GM21381 (cell line): ENCODE data around the gene SOX1.

Source experiments
- ATAC-seq: cut with Tn5 transposase; IDR thresholded peaks from one replicate; pipeline ENCODE4 v1.9.1; 2021; ENCODE audit warnings: mild to moderate bottlenecking, moderate library complexity; ENCODE audit not compliant: unreplicated experiment

Gene SOX1

GRCh38 chr13:112067116-112067741, at the start of gene SOX1:
SOX1 (plus strand) TSS chr13:112067149; CDS start chr13:112067659, 510 bp downstream.
- ATAC-seq, result no peak

- ATAC-seq, result no peak
Observed at GRCh38 chr13:112024577-112024976, 42.4 kb upstream of the SOX1 start.

GRCh38 chr13:112027250-112027649, 39.7 kb upstream of the SOX1 start:
- no peak for ATAC-seq

GRCh38 chr13:112028481-112028880, 38.5 kb upstream of the SOX1 start:
- no peak for ATAC-seq

DNA sequence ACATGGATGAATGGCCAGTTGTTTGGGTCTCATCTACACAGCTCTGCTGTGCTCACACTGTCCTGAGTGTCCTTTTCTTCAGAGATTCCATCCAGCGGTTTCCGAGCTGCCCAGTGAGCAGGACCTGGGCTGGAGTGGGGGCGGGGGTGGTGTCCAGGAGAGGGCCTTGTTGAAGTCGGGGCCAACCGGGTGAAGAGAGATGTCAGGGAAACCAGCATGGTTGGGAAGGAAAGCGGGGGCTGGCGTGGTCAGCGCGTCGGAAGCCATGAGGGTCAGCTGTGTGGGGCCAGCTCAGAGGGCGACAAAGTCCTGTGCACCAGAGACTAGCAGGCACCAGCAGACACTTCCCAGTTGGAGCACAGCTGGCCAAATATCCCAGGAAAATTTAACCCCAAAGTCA, 37.8 kb upstream of the SOX1 start:
- ATAC-seq, result no peak

GRCh38 chr13:112032186-112032993, 34.6 kb upstream of the SOX1 start:
- no peak for ATAC-seq

GRCh38 chr13:112034231-112034630, 32.7 kb upstream of the SOX1 start:
- no peak for ATAC-seq

- ATAC-seq, result no peak
Observed at GRCh38 chr13:112034846-112035245, 32.1 kb upstream of the SOX1 start.

GRCh38 chr13:112042496-112042895, 24.5 kb upstream of the SOX1 start:
- no peak for ATAC-seq

DNA sequence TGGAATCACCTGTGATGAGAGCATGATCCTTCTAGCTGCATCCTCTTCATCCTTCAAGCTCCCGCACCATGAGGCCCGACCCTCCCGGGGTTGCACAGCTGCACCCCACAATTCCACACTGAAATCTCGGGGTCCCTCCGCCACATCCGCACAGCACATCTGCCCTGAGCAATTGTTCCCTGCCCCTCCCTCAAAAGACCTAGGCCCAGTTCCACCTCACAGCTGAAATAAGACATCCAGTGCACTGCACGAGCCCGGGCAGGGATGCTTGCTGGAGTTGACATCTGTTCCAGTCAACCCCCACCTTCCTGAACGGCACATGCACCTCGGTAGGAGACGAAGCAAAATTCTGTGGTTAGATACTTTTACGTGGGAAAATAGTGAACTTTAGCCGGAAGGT, 14.7 kb upstream of the SOX1 start:
- ATAC-seq, result no peak

- no peak for ATAC-seq
Observed at GRCh38 chr13:112053167-112053743, 13.7 kb upstream of the SOX1 start.

DNA sequence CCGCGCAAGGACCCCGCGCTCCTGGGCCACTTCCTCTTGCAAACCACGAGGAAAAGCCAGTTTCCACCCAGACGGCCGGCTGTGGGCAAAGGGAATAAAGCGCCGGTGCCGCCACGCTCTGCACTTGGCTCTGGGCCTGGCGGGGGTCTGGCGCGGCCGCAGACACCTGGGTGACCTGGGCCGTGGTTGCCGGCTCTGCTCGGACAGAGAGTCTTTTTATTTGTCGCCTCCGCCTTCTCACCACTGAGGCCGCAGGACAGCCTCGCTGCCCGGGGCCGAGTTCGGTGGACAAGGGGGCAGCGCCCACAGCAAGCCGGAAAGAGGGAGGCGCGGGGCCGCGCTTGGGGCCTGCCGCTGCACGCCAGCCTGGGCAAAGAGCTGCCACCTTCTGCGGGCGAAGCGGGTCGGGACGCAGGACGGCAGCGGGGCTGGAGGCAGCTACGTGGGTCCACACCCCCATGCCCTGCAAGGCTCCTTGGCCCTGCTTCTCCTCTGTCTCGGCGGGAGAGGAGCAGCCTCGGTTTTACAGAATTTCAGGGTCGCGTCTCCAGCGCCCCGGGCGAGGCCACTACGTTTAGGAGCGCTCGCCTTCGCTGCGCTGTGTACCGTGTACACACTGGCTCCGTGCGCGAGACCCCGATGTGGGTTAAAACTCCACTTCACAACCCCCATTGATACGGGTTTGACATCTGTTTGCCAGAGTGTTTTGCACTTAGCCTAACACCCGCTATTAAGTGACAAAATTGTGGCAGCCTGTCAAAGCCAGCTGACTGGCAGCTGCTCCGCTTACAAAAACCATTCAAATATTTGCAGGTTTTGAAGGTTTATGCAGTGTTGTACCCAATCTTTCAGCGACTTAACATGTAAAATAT, 13.0 kb upstream of the SOX1 start:
- no peak for ATAC-seq

GRCh38 chr13:112054616-112055015, 12.3 kb upstream of the SOX1 start:
- no peak for ATAC-seq

- ATAC-seq, result no peak
Observed at GRCh38 chr13:112055036-112055914, 11.7 kb upstream of the SOX1 start.

GRCh38 chr13:112055915-112056269, 11.1 kb upstream of the SOX1 start:
- no peak for ATAC-seq

- ATAC-seq, result no peak
Observed at GRCh38 chr13:112056284-112056727, 10.6 kb upstream of the SOX1 start.

GRCh38 chr13:112056739-112057438, 10.1 kb upstream of the SOX1 start:
- no peak for ATAC-seq

- ATAC-seq, result no peak
Observed at GRCh38 chr13:112057439-112057735, 9.6 kb upstream of the SOX1 start.

- no peak for ATAC-seq
Observed at GRCh38 chr13:112057736-112058518, 9.0 kb upstream of the SOX1 start.
